Lung (tissue), 12 donors: Measurements from ENCODE around the gene CFAP221. TPM values are rescaled to one million over a fixed set of nuclear protein-coding genes. Genes with fewer than 3 reads are reported as not detected.

ENCODE experiments used
- ATAC-seq: fragments of 200-7000 bp; cut with Tn5 transposase; one replicate; pipeline ENCODE4 v1.9.1; 2020; ENCODE audit warnings: moderate number of reproducible peaks; ENCODE audit not compliant: insufficient read depth, low FRiP score
- DNase-seq, 3 donors: peaks; one replicate each; pipeline ENCODE4 v3.0.0-alpha.2; 2013 to 2017
- H3K27ac ChIP-seq, 2 donors: one replicate each; pipeline ENCODE4 v1.5.1; 2013; ENCODE audit warnings: mild to moderate bottlenecking in 2 of 2, moderate library complexity in 2 of 2, control low read depth in 1 of 2, inconsistent platforms in 1 of 2, low read depth in 1 of 2, low read length in 1 of 2
- H3K27me3 ChIP-seq, 3 donors: one replicate each; pipeline ENCODE4 v1.5.1; 2013; ENCODE audit warnings: low read length in 2 of 3; ENCODE audit not compliant: control insufficient read depth in 3 of 3, insufficient read depth in 3 of 3
- H3K36me3 ChIP-seq, 4 donors: one replicate each; pipeline ENCODE4 v1.5.1; 2013; ENCODE audit warnings: low read length in 4 of 4, mild to moderate bottlenecking in 1 of 4, moderate library complexity in 1 of 4; ENCODE audit not compliant: control insufficient read depth in 4 of 4, insufficient read depth in 4 of 4
- H3K4me1 ChIP-seq, 5 donors: one replicate each; pipeline ENCODE4 v1.5.1; 2013; ENCODE audit warnings: low read length in 5 of 5, mild to moderate bottlenecking in 2 of 5, moderate library complexity in 1 of 5; ENCODE audit not compliant: control insufficient read depth in 5 of 5, insufficient read depth in 5 of 5
- H3K4me3 ChIP-seq: one replicate; pipeline ENCODE4 v1.5.1; 2013; ENCODE audit warnings: mild to moderate bottlenecking, control low read depth, moderate library complexity
- H3K9ac ChIP-seq, 2 donors: one replicate each; pipeline ENCODE4 v1.5.1; 2013; ENCODE audit warnings: low read length in 2 of 2, control low read depth in 1 of 2; ENCODE audit not compliant: insufficient read depth in 1 of 2
- H3K9me3 ChIP-seq, 4 donors: one replicate each; pipeline ENCODE4 v1.5.1; 2013; ENCODE audit warnings: low read length in 3 of 4, mild to moderate bottlenecking in 1 of 4, moderate library complexity in 1 of 4; ENCODE audit not compliant: control insufficient read depth in 4 of 4, insufficient read depth in 3 of 4
- CTCF ChIP-seq: IDR thresholded peaks from 2 replicates; pipeline ENCODE4 v1.5.1; 2012; ENCODE audit warnings: mild to moderate bottlenecking; ENCODE audit errors: control extremely low read depth, extremely low read depth
- WGBS, 2 donors: extraction: QIAGEN DNeasy Blood & Tissue Kit; methylation state at CpG; one replicate each; pipeline ENCODE4 v1.1.7; 2013; 5-methylcytosine and 5-hydroxymethylcytosine counted together
- polyA plus RNA-seq, 2 donors: library from polyadenylated mRNA; stranded (reverse); fragments of 200-250 nt; gene quantifications; one replicate each; pipeline ENCODE4 v1.2.1, GENCODE V29; 2013
- total RNA-seq, 2 donors: library from RNA; depleted of rRNA in 1 of 2; stranded (reverse); fragments of >200 nt in 1 of 2; gene quantifications; one replicate each; pipeline ENCODE4 v1.2.1, GENCODE V29; 2014 to 2021
- donor health status: control.
- donor health status: control.
- donor health status: Bipolar disorder and iron deficiency.
- donor health status: healthy.
- donor health status: DM: yes; HTN: yes; CAD: no.

CFAP221 gene
- total and polyA plus RNA-seq, 4 donors: 8.6 to 63.5 (median 29.3) TPM

DNA sequence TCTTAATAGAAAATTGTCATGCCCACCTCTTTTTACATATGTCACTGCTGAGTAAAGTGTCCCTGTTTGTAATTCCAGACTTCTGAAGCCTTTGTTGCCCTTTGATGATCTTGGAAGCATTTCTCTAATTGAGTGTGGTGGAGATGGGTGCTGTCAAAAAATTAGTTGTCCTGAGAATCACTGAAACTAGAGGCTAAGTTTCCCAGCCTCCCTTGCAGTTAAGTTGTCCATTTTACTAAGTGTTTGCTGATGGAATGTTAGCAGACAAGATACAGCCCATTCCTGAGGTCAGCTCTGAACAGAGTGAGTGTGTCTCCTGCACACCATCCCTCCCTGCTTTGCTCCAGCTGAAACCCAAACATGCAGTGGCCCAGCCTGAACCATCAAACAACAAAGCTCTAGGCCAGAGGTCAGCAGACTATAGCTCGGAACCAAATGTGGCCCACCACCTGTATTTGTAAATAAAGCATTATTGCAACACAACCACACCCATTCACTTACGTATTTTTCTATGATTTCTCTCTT lies 106.7 kb downstream of the CFAP221 start:
- WGBS, 2 donors: 62 to 63% methylated on average over 2 of the region's 2 CpGs
- TF ChIP-seq CTCF: no peak
- Histone ChIP-seq H3K27ac (no peak overlapping the region), H3K27me3 (no peaks in the 10 kb centered on the region), H3K36me3 (no peaks in the 10 kb centered on the region), H3K4me3 (no peak overlapping the region), H3K4me1 (peaks cover 0 to 16% (median 0%) of the 10 kb centered on the region in 5 donors), H3K9me3 (peaks cover 4 to 8% (median 6%) of the 10 kb centered on the region in 4 donors), H3K9ac (no peak overlapping the region)
- ATAC-seq (no peak), DNase-seq (peak; percentile 52 to 79 (median 71))

- Histone ChIP-seq H3K4me3 (no peak overlapping the region), H3K27me3 (no peaks in the 10 kb centered on the region), H3K27ac (peak overlapping the region in 1 of 2 donors; percentile 15), H3K36me3 (no peaks in the 10 kb centered on the region), H3K9ac (no peak overlapping the region), H3K4me1 (peaks cover 0 to 5% (median 0%) of the 10 kb centered on the region in 5 donors), H3K9me3 (no peaks in the 10 kb centered on the region)
- no peak for TF ChIP-seq CTCF
- ATAC-seq (no peak), DNase-seq (peak in 1 of 3 donors; percentile 9)
- whole genome bisulfite sequencing, 2 donors: 24 to 29% methylated on average over 8 of the region's 8 CpGs
Observed at GRCh38 chr2:119657466-119658145, 113.4 kb downstream of the CFAP221 start.

DNA sequence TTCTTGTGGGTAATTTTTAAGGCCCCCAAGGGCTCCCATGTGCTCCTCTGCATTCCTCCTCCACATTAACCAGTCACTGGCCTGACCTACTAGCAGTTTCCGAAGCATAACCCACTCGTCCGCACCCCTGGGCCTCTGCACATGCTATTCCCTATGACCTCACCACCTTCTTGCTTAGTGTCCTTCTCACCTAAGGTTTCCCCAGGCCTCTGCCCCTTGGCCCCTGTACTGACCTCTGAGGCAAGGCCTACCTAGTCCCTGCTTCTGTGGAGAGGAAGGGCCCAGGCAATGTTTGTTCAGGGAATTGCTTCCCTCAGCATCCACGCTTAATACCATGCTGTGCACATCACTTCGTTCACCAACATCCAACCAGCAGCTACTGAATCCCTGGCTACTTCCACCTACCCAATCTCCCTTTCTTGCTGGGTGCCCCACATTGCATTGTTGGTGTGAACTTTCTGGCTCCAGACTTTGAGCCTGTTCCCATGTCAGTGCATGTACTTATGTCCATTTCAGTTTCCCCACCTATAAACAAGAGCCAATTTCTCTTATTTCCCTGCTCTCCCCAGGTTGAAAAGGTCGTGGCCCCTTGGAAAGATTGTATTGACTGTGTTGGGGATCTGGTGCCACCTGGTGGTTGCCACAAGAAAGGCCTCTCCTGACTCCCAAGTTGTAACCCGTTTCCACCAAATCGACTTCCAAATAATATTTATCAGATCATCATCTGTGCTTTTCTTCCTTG lies 115.5 kb downstream of the CFAP221 start:
- peak; percentile 67 for TF ChIP-seq CTCF
- WGBS, 2 donors: 57 to 63% methylated on average over 8 of the region's 8 CpGs
- Histone ChIP-seq H3K9ac (no peak overlapping the region), H3K27me3 (no peaks in the 10 kb centered on the region), H3K4me1 (peaks cover 0 to 5% (median 0%) of the 10 kb centered on the region in 5 donors), H3K9me3 (no peaks in the 10 kb centered on the region), H3K4me3 (no peak overlapping the region), H3K27ac (no peak overlapping the region), H3K36me3 (no peaks in the 10 kb centered on the region)
- DNase-seq (peak in 2 of 3 donors; percentile 52 to 55), ATAC-seq (no peak)
